ENCODE results near the gene NEK1. TPM values are rescaled to one million over a fixed set of nuclear protein-coding genes. Genes with fewer than 3 reads are reported as not detected.

Gene NEK1
- total RNA-seq, 1 experiment from 2014 or later = 12.3 TPM

DNA sequence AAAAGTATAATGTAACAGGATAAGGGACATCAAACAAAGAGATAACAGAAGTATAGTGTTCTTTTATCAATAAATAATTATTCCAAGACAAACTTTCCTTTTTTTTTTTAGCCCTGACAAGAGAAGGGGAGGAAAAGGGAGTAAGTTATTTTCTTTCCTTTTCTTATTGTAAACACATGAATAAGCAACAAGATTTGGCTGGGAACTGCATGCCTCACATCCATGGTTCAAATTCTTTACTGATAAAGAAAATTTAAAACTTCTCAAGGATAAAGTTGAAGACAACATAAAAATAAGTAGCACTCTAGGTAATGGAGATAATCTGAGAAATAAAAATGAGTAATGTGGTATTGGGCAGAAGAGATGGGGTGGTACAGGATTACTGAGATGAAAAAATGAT, 71.6 kb downstream of the NEK1 start:
- H2BK20ac ChIP-seq (ENCODE audit: low read depth, low read length, poor library complexity, severe bottlenecking) = no peak overlapping the region
- Mint-ChIP-seq H3K27me3 (ENCODE audit: low read depth) (no peaks in the 10 kb centered on the region; the same call in none of the 2 replicates), H3K4me1 (no peaks in the 10 kb centered on the region), H3K9me3 (peaks cover 27 to 35% of the 10 kb centered on the region in 2 experiments), H3K4me3 (no peak overlapping the region), H3K27ac (no peak overlapping the region), H3K36me3 (ENCODE audit: insufficient read depth in 1 of 3, low read depth in 3 of 3) (peaks cover 2 to 33% (median 20%) of the 10 kb centered on the region in 3 experiments)
- H3K23me2 ChIP-seq (ENCODE audit: insufficient read length, low read depth, low read length, poor library complexity, severe bottlenecking) = no peaks in the 10 kb centered on the region
- H3K79me1 ChIP-seq (ENCODE audit: insufficient read depth, low read depth, low read length, poor library complexity, severe bottlenecking) = no peaks in the 10 kb centered on the region
- H2BK5ac ChIP-seq (ENCODE audit: insufficient read length, low read length) = no peak overlapping the region
- H3K18ac ChIP-seq (ENCODE audit: insufficient read length, low read depth, low read length) = no peak overlapping the region
- no peak overlapping the region for H3K4ac ChIP-seq (ENCODE audit: low read depth, low read length)
- H2BK15ac ChIP-seq (ENCODE audit: low read depth, low read length) = no peak overlapping the region
- H3K27ac ChIP-seq (ENCODE audit: insufficient read length, low read depth, low read length) = no peak overlapping the region
- no peaks in the 10 kb centered on the region for H3K9me3 ChIP-seq (ENCODE audit: control insufficient read depth, low read depth, low read length)
- TF ChIP-seq, protein P1, sequence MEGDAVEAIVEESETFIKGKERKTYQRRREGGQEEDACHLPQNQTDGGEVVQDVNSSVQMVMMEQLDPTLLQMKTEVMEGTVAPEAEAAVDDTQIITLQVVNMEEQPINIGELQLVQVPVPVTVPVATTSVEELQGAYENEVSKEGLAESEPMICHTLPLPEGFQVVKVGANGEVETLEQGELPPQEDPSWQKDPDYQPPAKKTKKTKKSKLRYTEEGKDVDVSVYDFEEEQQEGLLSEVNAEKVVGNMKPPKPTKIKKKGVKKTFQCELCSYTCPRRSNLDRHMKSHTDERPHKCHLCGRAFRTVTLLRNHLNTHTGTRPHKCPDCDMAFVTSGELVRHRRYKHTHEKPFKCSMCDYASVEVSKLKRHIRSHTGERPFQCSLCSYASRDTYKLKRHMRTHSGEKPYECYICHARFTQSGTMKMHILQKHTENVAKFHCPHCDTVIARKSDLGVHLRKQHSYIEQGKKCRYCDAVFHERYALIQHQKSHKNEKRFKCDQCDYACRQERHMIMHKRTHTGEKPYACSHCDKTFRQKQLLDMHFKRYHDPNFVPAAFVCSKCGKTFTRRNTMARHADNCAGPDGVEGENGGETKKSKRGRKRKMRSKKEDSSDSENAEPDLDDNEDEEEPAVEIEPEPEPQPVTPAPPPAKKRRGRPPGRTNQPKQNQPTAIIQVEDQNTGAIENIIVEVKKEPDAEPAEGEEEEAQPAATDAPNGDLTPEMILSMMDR (conservative IDR thresholded peaks at IDR 0.05) = no peak
- no peak overlapping the region for H2BK12ac ChIP-seq (ENCODE audit: insufficient read length, low read depth, low read length)
- no peak overlapping the region for H3K14ac ChIP-seq (ENCODE audit: insufficient read depth, low read length)
- H3K23ac ChIP-seq (ENCODE audit: insufficient read length, low read depth, low read length) = no peak overlapping the region
- H3T11ph ChIP-seq (ENCODE audit: low read length) = no peak overlapping the region
- no peak for DNase-seq
- H2AFZ ChIP-seq (ENCODE audit: low read length) = no peak overlapping the region
- no peak overlapping the region for H3K4me2 ChIP-seq (ENCODE audit: insufficient read depth, insufficient read length, low read length)
- no peaks in the 10 kb centered on the region for H3K27me3 ChIP-seq (ENCODE audit: insufficient read depth, low read length)
- no peak overlapping the region for H3K56ac ChIP-seq (ENCODE audit: insufficient read length, low read depth, low read length)
- no peak overlapping the region for H4K91ac ChIP-seq (ENCODE audit: insufficient read length, low read depth, low read length)
- H3K9ac ChIP-seq (ENCODE audit: extremely low read depth, insufficient read length, low read length) = no peak overlapping the region
- no peak overlapping the region for H2AK5ac ChIP-seq (ENCODE audit: insufficient read length, low read length)
- no peak overlapping the region for H2BK120ac ChIP-seq (ENCODE audit: low read depth, low read length, poor library complexity, severe bottlenecking)
- no peaks in the 10 kb centered on the region for H4K20me1 ChIP-seq (ENCODE audit: control insufficient read depth, insufficient read depth, insufficient read length)
- no peaks in the 10 kb centered on the region for H3K4me1 ChIP-seq (ENCODE audit: insufficient read depth, low read length)
- H4K5ac ChIP-seq (ENCODE audit: insufficient read length, low read depth, low read length) = no peak overlapping the region
- no peaks in the 10 kb centered on the region for H3K79me2 ChIP-seq (ENCODE audit: insufficient read depth, low read length)
- H4K8ac ChIP-seq (replicated peaks; ENCODE audit: insufficient read length, low read depth, low read length) = no peak overlapping the region

Data from H9 (cell line).